ENCODE results near the gene HERC2.

The HERC2 gene

DNA sequence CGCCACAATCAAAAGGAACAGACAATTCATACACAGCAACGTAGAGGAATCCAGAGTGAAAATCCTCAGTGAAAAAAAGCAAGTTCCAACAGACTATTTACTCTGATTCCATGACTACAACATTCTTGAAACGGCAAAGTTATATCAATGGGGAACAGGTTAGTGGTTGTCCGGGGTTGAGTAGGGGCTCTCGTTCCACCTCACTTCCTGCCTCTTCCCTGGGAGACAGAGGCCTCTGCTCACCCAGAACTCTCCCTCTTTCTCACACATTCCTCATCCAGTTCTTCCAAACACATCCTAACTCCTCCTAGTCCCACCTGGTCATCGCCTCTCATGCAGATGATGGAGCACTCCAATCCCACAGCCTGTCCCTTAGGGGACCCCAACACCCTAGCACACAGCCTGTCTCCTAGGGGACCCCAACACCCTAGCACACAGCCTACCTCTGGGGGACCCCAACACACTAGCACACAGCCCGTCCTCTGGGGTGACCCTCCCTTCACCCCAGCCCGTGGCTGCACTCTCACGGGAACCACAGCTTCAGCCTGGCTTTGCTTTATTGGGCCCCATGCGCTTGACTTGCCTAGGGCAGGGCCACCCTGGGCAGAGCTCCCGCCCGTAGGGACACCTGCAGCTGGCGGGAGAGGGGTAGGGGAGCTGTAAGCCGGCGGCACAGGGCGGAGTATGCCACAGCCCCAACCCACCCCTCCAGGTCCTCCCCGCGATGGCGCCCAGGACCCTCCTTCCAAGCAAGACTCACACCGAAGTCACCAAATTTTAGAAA is 228.0 kb downstream of the HERC2 start:
- no peak for DNase-seq

GRCh38 chr15:28091313-28091712 is 230.7 kb downstream of the HERC2 start:
- no peak for DNase-seq

- DNase-seq, result peak; percentile 70 to 80 (median 76)
These were observed 235.7 kb downstream of the HERC2 start for GRCh38 chr15:28086175-28086703.

DNA sequence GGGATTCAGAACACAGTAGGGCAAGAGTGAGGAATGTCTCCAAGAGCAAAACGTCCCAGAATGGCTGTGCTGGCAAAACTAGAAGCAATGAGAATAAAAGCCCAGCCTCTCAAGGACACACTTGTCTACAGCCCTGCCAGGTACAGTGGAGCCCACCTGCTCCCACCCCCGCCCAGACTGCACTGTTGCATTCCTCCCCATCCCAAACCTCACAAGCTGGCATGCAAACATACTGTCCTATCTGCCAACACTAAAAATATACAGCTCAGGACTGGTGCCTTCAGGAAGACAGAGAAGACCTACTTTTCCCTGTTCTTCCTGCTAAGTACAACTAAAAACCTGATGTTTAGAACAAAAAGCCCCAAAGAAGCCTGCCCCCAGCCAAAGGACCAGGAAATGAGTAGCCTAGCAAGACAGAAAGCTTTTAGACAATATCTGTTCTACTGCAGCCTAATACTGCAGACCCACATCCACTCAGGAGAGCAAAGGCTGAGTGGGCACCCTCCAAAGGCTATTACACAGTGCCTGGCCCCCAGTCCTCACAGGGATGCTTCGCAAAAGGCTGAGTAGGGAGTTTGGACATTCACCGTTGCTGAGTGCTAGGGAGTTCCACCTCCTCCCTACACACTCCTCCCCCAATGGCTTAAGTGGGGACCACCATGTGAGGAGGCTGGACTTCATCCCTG is 236.3 kb downstream of the HERC2 start:
- DNase-seq, result no peak

- DNase-seq, result no peak
These were observed 237.4 kb downstream of the HERC2 start for GRCh38 chr15:28084547-28084946.

DNA sequence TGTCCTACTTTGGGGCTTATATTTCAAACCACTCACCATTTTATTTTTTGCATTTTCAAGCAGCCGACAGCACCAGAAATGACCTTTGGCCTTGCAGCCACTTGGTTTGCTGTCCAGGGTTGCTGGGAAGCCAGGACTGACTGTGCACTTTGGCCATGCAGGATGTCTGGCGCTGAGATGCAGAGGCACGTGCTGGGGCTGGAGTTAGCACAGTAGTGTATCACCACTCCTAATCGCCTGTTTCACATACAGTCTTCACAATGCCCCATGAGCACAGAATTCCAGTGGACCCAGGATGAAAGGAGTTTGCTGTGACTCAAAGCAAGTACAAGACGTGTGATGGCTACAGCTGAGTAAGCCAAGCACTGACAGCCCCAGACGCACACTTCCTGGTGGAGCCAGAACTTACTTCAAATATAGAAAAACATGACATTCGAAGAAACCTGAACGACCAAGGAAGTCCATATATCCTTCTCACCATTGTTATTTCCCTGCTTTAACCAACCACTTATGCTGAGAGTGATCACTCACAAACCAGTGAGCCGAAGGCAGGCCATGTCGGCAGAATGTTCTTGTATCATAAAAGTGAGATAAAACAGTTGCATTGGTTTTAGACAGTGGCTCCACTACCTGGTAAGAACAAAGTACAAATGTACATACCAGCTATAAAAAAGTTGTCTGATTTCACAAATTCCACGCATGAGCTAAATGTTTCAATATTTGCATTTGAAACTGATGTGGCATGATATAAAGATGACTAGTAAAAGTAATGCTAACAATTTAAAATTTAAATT is 238.9 kb downstream of the HERC2 start:
- DNase-seq, result no peak

GRCh38 chr15:28081594-28081993 is 240.4 kb downstream of the HERC2 start:
- no peak for DNase-seq

DNA sequence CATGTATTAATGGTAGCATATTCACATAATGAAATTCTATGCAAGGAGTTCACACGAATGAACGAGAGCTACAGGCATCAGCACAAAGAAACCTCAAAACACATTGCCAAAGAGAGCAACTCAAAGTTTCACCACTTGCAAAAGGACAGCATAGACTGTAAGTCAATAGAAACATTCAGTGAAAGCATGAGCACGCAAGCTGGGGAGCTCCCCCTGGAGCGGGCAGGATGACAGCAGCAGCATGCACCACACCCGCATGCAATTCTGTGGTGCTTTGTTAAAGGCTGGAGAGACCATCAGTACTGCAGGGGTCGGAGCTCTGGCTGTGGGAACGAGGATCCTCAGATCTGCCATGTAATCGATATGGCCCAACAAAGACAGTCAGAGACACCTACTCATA is 241.6 kb downstream of the HERC2 start:
- no peak for DNase-seq

DNA sequence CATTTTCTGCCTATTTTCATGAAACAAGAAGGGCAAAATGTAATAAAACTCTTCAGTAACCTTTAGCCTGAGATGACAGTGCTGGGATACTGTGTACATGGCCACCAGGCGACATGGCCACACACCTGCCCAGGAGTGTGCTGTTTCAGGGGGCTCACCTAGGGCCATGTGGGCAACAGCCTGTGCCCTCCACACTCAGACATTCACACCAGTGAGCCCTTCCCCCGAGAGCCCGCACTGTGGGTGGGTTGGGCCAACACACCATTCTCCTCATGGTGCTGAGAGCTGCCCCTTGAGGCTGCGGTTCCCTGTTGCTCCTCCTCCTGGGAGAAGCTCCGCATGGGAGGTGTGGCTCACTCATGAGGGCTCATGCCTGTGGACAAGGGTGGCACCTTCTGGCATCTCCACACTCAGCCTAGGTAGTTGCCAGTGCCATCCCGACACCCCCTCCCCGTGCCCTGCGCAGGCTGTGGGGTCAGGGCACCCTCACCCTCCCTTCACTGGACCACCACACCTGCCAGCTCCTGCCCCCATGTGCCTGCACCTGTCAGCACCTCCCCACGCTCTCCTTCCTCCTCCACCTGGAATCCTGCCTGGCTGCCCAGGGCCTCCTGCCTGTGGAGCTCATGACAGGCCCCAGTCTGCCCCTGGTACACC is 242.5 kb downstream of the HERC2 start:
- no peak for DNase-seq

DNA sequence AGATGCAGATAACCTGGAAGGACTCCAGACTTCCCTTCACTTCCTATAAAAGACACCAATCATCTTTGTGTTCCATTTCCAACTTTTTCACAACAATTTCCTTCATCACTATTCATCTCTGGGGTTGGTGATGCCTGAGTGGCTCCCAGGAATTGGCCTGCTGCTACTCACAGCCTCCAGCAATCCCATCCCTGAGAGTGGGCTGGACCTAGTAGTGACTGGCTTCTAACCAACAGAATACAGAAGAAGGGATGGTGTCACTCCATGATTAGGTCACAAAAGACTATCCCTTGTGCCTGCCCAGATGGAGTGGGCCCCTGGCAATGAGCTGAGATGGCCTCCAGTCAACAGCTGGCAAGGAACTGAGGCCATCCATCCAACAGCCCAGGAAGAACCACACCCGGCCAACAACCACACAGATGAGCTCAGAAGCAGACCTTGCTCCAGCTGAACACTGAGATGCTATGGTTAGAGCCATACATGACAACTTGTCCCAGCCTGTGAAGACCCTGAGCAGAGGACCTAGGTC is 243.7 kb downstream of the HERC2 start:
- no peak for DNase-seq

GRCh38 chr15:28075573-28075972 is 246.4 kb downstream of the HERC2 start:
- no peak for DNase-seq

DNA sequence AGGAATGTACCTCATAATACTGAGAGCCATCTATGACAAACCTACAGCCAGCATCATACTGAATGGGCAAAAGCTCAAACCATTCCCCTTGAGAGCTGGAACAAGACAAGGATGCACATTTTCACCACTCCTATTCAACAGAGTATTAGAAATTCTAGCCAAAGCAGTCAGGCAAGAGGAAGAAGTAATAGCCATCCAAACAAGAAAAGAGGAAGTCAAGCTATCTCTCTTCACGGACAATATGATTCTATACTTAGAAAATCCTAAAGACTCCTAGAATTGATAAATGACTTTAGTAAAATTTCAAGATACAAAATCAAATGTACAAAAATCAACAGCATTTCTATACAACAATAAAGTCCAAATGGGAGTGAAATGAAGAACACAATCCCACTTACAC is 253.0 kb downstream of the HERC2 start:
- peak in 1 of 4 experiments; percentile 4 for DNase-seq

GRCh38 chr15:28066231-28066630 is 255.7 kb downstream of the HERC2 start:
- DNase-seq, result no peak

All from suppressor macrophage (primary cell).